Ishikawa (cell line): Measurements from ENCODE around the gene CDHR4.

Source experiments
- CEBPB ChIP-seq: IDR thresholded peaks from 2 replicates; pipeline ENCODE4 v1.6.1; 2012
- EP300 ChIP-seq: IDR thresholded peaks from 2 replicates; pipeline ENCODE4 v1.6.1; 2012; ENCODE audit warnings: borderline replicate concordance
- FOXM1 ChIP-seq: IDR thresholded peaks from 2 replicates; pipeline ENCODE4 v1.6.1; 2012; ENCODE audit warnings: low read depth, borderline replicate concordance
- RAD21 ChIP-seq: IDR thresholded peaks from 2 replicates; pipeline ENCODE4 v1.6.1; 2012; ENCODE audit warnings: low read depth
- REST ChIP-seq: IDR thresholded peaks from 2 replicates; pipeline ENCODE4 v1.6.1; 2012; ENCODE audit warnings: low read depth, mild to moderate bottlenecking
- TAF1 ChIP-seq: IDR thresholded peaks from 2 replicates; pipeline ENCODE4 v1.6.1; 2012; ENCODE audit warnings: low read depth, mild to moderate bottlenecking
- TCF12 ChIP-seq: IDR thresholded peaks from 2 replicates; pipeline ENCODE4 v1.6.1; 2012; ENCODE audit warnings: low read depth
- YY1 ChIP-seq: IDR thresholded peaks from 2 replicates; pipeline ENCODE4 v1.6.1; 2012; ENCODE audit warnings: low read depth

GRCh38 chr3:49799761-49800160, at the start of gene CDHR4:
- no peak for TF ChIP-seq EP300
- no peak for TF ChIP-seq RAD21
- TF ChIP-seq TCF12: no peak
- no peak for TF ChIP-seq CEBPB
- no peak for TF ChIP-seq FOXM1
- TF ChIP-seq REST: no peak
- no peak for TF ChIP-seq TAF1
- no peak for TF ChIP-seq YY1
